ENCODE data around the gene S100A16. TPM values are rescaled to one million over a fixed set of nuclear protein-coding genes. Genes with fewer than 3 reads are reported as not detected.

S100A16 gene
- total RNA-seq, 4 donors from 2014 or later: 33.2 to 67.9 (median 48.2) TPM

DNA sequence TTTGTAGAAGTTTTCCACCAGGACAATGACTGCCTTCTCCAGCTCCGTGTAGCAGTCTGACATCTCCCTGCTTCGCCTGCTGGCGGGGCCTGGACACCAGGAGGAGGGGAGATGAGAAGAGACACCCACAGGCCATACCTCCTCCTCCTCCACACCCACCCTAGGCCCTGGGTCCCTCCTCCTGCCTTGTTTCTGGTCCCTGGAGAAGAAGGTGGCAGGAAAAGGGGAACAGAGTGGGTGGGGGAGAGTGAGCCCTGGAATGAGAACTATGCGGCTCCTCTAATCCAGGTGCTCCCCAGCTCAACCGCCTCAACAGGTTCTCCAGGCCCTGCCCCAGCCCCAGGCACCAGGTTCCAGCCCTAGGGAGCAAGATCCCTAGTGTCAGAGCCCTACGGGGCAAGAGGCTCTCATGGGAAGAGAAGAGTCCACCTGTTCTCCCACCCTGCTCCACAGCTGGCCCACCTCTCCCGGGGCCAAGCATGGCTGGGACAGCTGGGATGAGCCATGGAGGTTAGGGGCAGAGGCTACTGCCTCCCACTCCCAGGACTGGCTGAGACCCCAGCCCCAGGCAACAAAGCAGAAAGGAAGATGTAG is 4.8 kb downstream of the S100A16 start:
- Histone ChIP-seq H3K36me3 (peaks cover 6 to 36% (median 27%) of the 10 kb centered on the region in 4 donors), H3K4me3 (peak overlapping the region; percentile 44 to 54 (median 46)), H3K4me1 (peaks cover 33 to 58% (median 49%) of the 10 kb centered on the region in 4 donors), H3K27ac (replicated peaks in 1 of 4) (peak overlapping the region; percentile 76 to 86 (median 84)), H3K27me3 (no peaks in the 10 kb centered on the region), H3K9me3 (no peaks in the 10 kb centered on the region)
- 71% methylated on average over 7 of the region's 7 CpGs for WGBS
- TF ChIP-seq EP300 (IDR thresholded peaks at IDR 0.05) (no peak), POLR2A (IDR thresholded peaks at IDR 0.05; ENCODE audit: low read depth) (no peak), POLR2AphosphoS5 (IDR thresholded peaks at IDR 0.05) (no peak)
- TF ChIP-seq, protein P1, sequence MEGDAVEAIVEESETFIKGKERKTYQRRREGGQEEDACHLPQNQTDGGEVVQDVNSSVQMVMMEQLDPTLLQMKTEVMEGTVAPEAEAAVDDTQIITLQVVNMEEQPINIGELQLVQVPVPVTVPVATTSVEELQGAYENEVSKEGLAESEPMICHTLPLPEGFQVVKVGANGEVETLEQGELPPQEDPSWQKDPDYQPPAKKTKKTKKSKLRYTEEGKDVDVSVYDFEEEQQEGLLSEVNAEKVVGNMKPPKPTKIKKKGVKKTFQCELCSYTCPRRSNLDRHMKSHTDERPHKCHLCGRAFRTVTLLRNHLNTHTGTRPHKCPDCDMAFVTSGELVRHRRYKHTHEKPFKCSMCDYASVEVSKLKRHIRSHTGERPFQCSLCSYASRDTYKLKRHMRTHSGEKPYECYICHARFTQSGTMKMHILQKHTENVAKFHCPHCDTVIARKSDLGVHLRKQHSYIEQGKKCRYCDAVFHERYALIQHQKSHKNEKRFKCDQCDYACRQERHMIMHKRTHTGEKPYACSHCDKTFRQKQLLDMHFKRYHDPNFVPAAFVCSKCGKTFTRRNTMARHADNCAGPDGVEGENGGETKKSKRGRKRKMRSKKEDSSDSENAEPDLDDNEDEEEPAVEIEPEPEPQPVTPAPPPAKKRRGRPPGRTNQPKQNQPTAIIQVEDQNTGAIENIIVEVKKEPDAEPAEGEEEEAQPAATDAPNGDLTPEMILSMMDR (IDR thresholded peaks at IDR 0.05): no peak
- intact Hi-C loops (cut with DNase I): no loop called here
- DNase-seq (ENCODE audit: extremely low spot score): no peak

DNA sequence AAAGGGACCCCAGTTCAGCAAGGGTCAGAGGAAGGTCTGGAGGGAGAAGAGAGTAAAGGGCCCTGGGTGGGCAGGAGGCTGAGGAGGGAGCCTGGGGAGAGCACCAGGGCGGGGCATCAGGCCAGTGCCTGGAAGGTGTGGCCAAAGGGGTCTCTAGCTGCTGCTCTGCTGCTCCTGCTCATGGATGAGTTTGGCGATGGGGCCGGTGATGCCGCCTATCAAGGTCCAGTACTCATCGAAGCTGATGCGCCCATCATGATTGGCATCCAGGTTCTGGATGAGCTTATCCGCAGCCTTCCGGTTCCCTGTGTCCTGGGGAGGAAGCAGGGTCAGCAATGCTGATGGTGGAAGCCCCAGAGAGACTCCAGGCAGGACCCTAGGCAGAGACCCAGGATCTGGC is 5.6 kb downstream of the S100A16 start:
- WGBS: 97% methylated on average over 8 of the region's 8 CpGs
- TF ChIP-seq POLR2A (IDR thresholded peaks at IDR 0.05; ENCODE audit: low read depth) (no peak), EP300 (IDR thresholded peaks at IDR 0.05) (no peak), POLR2AphosphoS5 (IDR thresholded peaks at IDR 0.05) (no peak)
- TF ChIP-seq, protein P1 (IDR thresholded peaks at IDR 0.05): no peak
- H3K27ac ChIP-seq (replicated peaks in 1 of 4): peak overlapping the region; percentile 76 to 86 (median 84)
- H3K4me3 ChIP-seq: peak overlapping the region in 3 of 4 donors; percentile 46 to 54 (median 46)
- H3K4me1 ChIP-seq: peaks cover 32 to 55% (median 45%) of the 10 kb centered on the region in 4 donors
- no peak for DNase-seq (ENCODE audit: extremely low spot score)
- H3K36me3 ChIP-seq: peaks cover 6 to 36% (median 27%) of the 10 kb centered on the region in 4 donors
- intact Hi-C loops (cut with DNase I): no loop called here
- H3K27me3 ChIP-seq: no peaks in the 10 kb centered on the region
- no peaks in the 10 kb centered on the region for H3K9me3 ChIP-seq

DNA sequence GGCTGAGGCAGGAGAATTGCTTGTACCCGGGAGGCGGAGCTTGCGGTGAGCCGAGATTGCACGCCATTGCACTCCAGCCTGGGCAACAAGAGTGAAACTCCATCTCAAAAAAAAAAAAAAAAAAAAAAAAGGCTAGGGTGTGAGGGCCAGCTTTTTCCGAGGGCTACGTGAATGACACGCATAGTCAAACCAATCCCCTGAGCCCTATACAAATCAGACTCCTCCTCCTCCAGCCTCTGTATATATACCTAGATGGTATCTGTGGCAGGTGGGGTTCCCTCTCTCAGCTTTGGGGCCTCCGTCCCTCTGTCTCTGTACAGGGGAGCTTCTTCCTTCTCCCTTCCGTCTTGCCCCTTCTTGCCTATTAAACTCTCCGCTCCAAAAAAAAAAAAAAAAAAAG is 6.7 kb downstream of the S100A16 start:
- H3K27me3 ChIP-seq: no peaks in the 10 kb centered on the region
- TF ChIP-seq EP300 (IDR thresholded peaks at IDR 0.05) (no peak), POLR2A (IDR thresholded peaks at IDR 0.05; ENCODE audit: low read depth) (no peak), POLR2AphosphoS5 (IDR thresholded peaks at IDR 0.05) (no peak)
- TF ChIP-seq, protein P1 (IDR thresholded peaks at IDR 0.05): no peak
- no peak overlapping the region for H3K27ac ChIP-seq (replicated peaks in 1 of 4)
- DNase-seq (ENCODE audit: extremely low spot score): no peak
- H3K36me3 ChIP-seq: peaks cover 6 to 36% (median 29%) of the 10 kb centered on the region in 4 donors
- no peak overlapping the region for H3K4me3 ChIP-seq
- intact Hi-C loops (cut with DNase I): no loop called here
- WGBS: 93% methylated on average over 11 of the region's 11 CpGs
- no peaks in the 10 kb centered on the region for H3K9me3 ChIP-seq
- peaks cover 31 to 44% (median 37%) of the 10 kb centered on the region in 4 donors for H3K4me1 ChIP-seq

DNA sequence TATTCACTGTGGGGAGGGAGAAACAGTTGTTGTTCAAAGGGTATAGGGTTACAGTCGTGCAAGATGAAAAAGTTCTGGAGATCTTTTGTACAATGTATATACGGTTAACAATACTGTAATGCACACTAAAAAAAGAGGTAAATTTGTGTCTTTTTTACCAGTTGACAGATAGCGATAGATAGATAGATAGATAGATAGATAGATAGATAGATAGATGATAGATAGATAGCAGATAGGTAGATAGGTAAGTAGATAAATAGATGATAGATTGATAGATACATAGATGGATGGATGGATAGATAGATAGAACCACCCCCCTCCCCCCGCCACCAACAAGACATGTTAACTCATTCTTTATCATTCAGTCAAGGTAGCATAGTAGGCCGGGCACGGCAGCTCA is 10.2 kb downstream of the S100A16 start:
- Histone ChIP-seq H3K36me3 (peaks cover 6 to 33% (median 26%) of the 10 kb centered on the region in 4 donors), H3K4me1 (peaks cover 5 to 15% (median 11%) of the 10 kb centered on the region in 4 donors), H3K27me3 (no peaks in the 10 kb centered on the region), H3K9me3 (no peaks in the 10 kb centered on the region), H3K27ac (replicated peaks in 1 of 4) (no peak overlapping the region), H3K4me3 (no peak overlapping the region)
- TF ChIP-seq POLR2A (IDR thresholded peaks at IDR 0.05; ENCODE audit: low read depth) (no peak), EP300 (IDR thresholded peaks at IDR 0.05) (no peak), POLR2AphosphoS5 (IDR thresholded peaks at IDR 0.05) (no peak)
- TF ChIP-seq, protein P1 (IDR thresholded peaks at IDR 0.05): no peak
- WGBS: 90% methylated on average over 6 of the region's 6 CpGs
- intact Hi-C loops (cut with DNase I): no loop called here
- no peak for DNase-seq (ENCODE audit: extremely low spot score)
